HCT116 (cell line): Measurements from ENCODE around the gene ERC2. TPM values are rescaled to one million over a fixed set of nuclear protein-coding genes. Genes with fewer than 3 reads are reported as not detected.

ENCODE experiments used
- ATAC-seq: fragments of 200-7000 bp; cut with Tn5 transposase; 2 replicates; pipeline ENCODE4 v1.9.1; 2020; ENCODE audit warnings: mild to moderate bottlenecking, moderate library complexity
- BruUV-seq: library from RNA; stranded (reverse); fragments of 400-500 nt; replicated peaks from 2 replicates; lab custom pipeline; 2021; lab: Mats Ljungman, UMichigan
- CTCF ChIA-PET: fragments of 300-600 bp; sonication (Branson Sonifier 250); formaldehyde crosslinking; loops from one replicate; lab custom pipeline; 2021; ENCODE audit warnings: antibody characterized with exemption; lab: Charles Lee
- POLR2A ChIA-PET: fragments of 300-600, 350-600 bp; sonication (Branson Sonifier 250); formaldehyde crosslinking; loops from one replicate; lab custom pipeline; 2021; ENCODE audit warnings: antibody characterized with exemption; lab: Charles Lee
- RAD21 ChIA-PET, 2 experiments: fragments of 300-600 bp; sonication (Branson Sonifier 250); formaldehyde crosslinking; loops; one replicate each; lab custom pipeline; 2023; ENCODE audit warnings: low total read pairs in 2 of 2; ENCODE audit not compliant: uncharacterized antibody in 2 of 2, unreplicated experiment in 2 of 2, low non-redundant PET in 1 of 2; lab: Charles Lee
- DNase-seq: peaks from one replicate; pipeline ENCODE4 v3.0.0-alpha.2; 2010; ENCODE audit warnings: low read depth, low spot score
- H2AFZ ChIP-seq: fragments of 200-600 bp; shearing (Covaris generic), sonication (generic); 2 replicates; pipeline ENCODE4 v1.6.1; 2017; ENCODE audit warnings: low read depth, mixed run types, mixed read lengths, antibody characterized with exemption, low read length; ENCODE audit not compliant: poor library complexity, severe bottlenecking
- H3K27ac ChIP-seq: 2 replicates; pipeline ENCODE4 v1.5.1; 2012; ENCODE audit warnings: low read depth, low read length
- H3K27me3 ChIP-seq: fragments of 200-600 bp; sonication (generic); 2 replicates; pipeline ENCODE4 v1.6.1; 2016; ENCODE audit warnings: mixed run types, low read length, mixed read lengths; ENCODE audit not compliant: insufficient read depth
- H3K36me3 ChIP-seq, 2 experiments: fragments of 200-500 bp in 1 of 2; fragments of 200-600 bp in 1 of 2; sonication (Bioruptor generic) in 1 of 2; sonication (generic) in 1 of 2; 2 replicates each; pipeline versions ENCODE4 v1.5.1 to v1.6.1; 2014 to 2016; ENCODE audit warnings: low read length in 2 of 2, inconsistent platforms in 1 of 2, mixed read lengths in 1 of 2, mixed run types in 1 of 2; ENCODE audit not compliant: insufficient read depth in 2 of 2, control insufficient read depth in 1 of 2
- H3K4me1 ChIP-seq, 2 experiments: fragments of 200-600 bp in 1 of 2; sonication (generic) in 1 of 2; 2 replicates each; pipeline versions ENCODE4 v1.5.1 to v1.6.1; 2012 to 2017; ENCODE audit warnings: low read length in 2 of 2, inconsistent platforms in 1 of 2, mild to moderate bottlenecking in 1 of 2, mixed read lengths in 1 of 2, mixed run types in 1 of 2, moderate library complexity in 1 of 2; ENCODE audit not compliant: insufficient read depth in 2 of 2, control insufficient read depth in 1 of 2
- H3K4me2 ChIP-seq: fragments of 200-600 bp; sonication (generic); 2 replicates; pipeline ENCODE4 v1.6.1; 2017; ENCODE audit warnings: mixed run types, low read length, mixed read lengths
- H3K4me3 ChIP-seq, 2 experiments: fragments of 200-600 bp in 1 of 2; sonication (generic) in 1 of 2; replicated peaks in 1 of 2; 2 replicates each; pipeline ENCODE4 v1.5.1; 2011 to 2016; ENCODE audit warnings: low read length in 2 of 2, control low read depth in 1 of 2, low read depth in 1 of 2, mild to moderate bottlenecking in 1 of 2, mixed read lengths in 1 of 2, mixed run types in 1 of 2
- H3K79me2 ChIP-seq: fragments of 200-600 bp; sonication (generic); 2 replicates; pipeline ENCODE4 v1.6.1; 2017; ENCODE audit warnings: mild to moderate bottlenecking, mixed run types, low read length, moderate library complexity, mixed read lengths; ENCODE audit not compliant: insufficient read depth
- H3K9ac ChIP-seq: fragments of 200-600 bp; sonication (generic); 2 replicates; pipeline ENCODE4 v1.6.1; 2016; ENCODE audit warnings: low read length, mixed read lengths
- H3K9me2 ChIP-seq: fragments of 200-600 bp; sonication (generic), shearing (Covaris generic); 2 replicates; pipeline ENCODE4 v1.6.1; 2017; ENCODE audit warnings: mixed run types, mild to moderate bottlenecking, moderate library complexity; ENCODE audit not compliant: insufficient read depth
- H3K9me3 ChIP-seq, 2 experiments: fragments of 200-500 bp in 1 of 2; fragments of 200-600 bp in 1 of 2; sonication (Bioruptor generic) in 1 of 2; sonication (generic) in 1 of 2; 2 replicates each; pipeline ENCODE4 v1.6.1; 2014 to 2017; ENCODE audit warnings: low read length in 2 of 2, mixed read lengths in 2 of 2, inconsistent platforms in 1 of 2, low read depth in 1 of 2, mild to moderate bottlenecking in 1 of 2, mixed run types in 1 of 2, moderate library complexity in 1 of 2; ENCODE audit not compliant: control insufficient read depth in 1 of 2, insufficient read depth in 1 of 2
- H4K20me1 ChIP-seq: fragments of 200-600 bp; sonication (generic), shearing (Covaris generic); 2 replicates; pipeline ENCODE4 v1.6.1; 2017; ENCODE audit warnings: mixed run types, mild to moderate bottlenecking, moderate library complexity; ENCODE audit not compliant: insufficient read depth
- ATF3 ChIP-seq: IDR thresholded peaks from 2 replicates; pipeline ENCODE4 v1.6.1; 2012
- CBX3 ChIP-seq: IDR thresholded peaks from 2 replicates; pipeline ENCODE4 v1.6.1; 2012; ENCODE audit warnings: low read depth
- CEBPB ChIP-seq: IDR thresholded peaks from 2 replicates; pipeline ENCODE4 v1.6.1; 2012; ENCODE audit warnings: low read depth
- CTCF ChIP-seq, 3 experiments: fragments of 200-600 bp in 1 of 3; sonication (generic) in 1 of 3; IDR thresholded peaks in 2 of 3; conservative IDR thresholded peaks in 1 of 3; 2 replicates each; pipeline ENCODE4 v1.5.1; 2012 to 2017; ENCODE audit warnings: low read depth in 2 of 3, low read length in 2 of 3, antibody characterized with exemption in 1 of 3, borderline replicate concordance in 1 of 3, control low read depth in 1 of 3, mild to moderate bottlenecking in 1 of 3, mixed read lengths in 1 of 3, mixed run types in 1 of 3, moderate library complexity in 1 of 3; ENCODE audit not compliant: insufficient read depth in 1 of 3
- EGR1 ChIP-seq: IDR thresholded peaks from 2 replicates; pipeline ENCODE4 v1.6.1; 2012; ENCODE audit warnings: low read depth
- EZH2 ChIP-seq: fragments of 200-600 bp; sonication (generic); IDR thresholded peaks from 2 replicates; pipeline ENCODE4 v1.6.1; 2017; ENCODE audit warnings: antibody characterized with exemption, mixed run types
- JUND ChIP-seq: IDR thresholded peaks from 2 replicates; pipeline ENCODE4 v1.6.1; 2012
- MAX ChIP-seq: IDR thresholded peaks from 2 replicates; pipeline ENCODE4 v1.6.1; 2012
- RAD21 ChIP-seq: IDR thresholded peaks from 2 replicates; pipeline ENCODE4 v1.6.1; 2012; ENCODE audit warnings: low read depth, mild to moderate bottlenecking
- REST ChIP-seq: IDR thresholded peaks from 2 replicates; pipeline ENCODE4 v1.6.1; 2012; ENCODE audit warnings: low read depth
- SIN3A ChIP-seq: IDR thresholded peaks from 2 replicates; pipeline ENCODE4 v1.6.1; 2012; ENCODE audit warnings: low read depth
- SP1 ChIP-seq: IDR thresholded peaks from 2 replicates; pipeline ENCODE4 v1.6.1; 2012; ENCODE audit warnings: low read depth
- SRF ChIP-seq: IDR thresholded peaks from 2 replicates; pipeline ENCODE4 v1.6.1; 2012; ENCODE audit warnings: low read depth
- YY1 ChIP-seq: IDR thresholded peaks from 2 replicates; pipeline ENCODE4 v1.6.1; 2011; ENCODE audit warnings: low read length, low read depth, moderate library complexity, mild to moderate bottlenecking; ENCODE audit not compliant: insufficient replicate concordance; ENCODE audit errors: extremely low read depth
- ZBTB33 ChIP-seq: IDR thresholded peaks from 2 replicates; pipeline ENCODE4 v1.6.1; 2011; ENCODE audit warnings: mild to moderate bottlenecking, low read length, moderate library complexity; ENCODE audit not compliant: insufficient replicate concordance; ENCODE audit errors: extremely low read depth
- ZNF274 ChIP-seq: fragments of 200-500 bp; sonication (Bioruptor generic); IDR thresholded peaks from 2 replicates; pipeline ENCODE4 v1.6.1; 2014; ENCODE audit warnings: mild to moderate bottlenecking, low read depth, low read length, inconsistent platforms
- intact Hi-C: fragments of 100-400 bp; cut with micrococcal nuclease; formaldehyde crosslinking; loops from 2 replicates; pipeline ENCODE4 v1.10.0; 2022
- total RNA-seq: library from RNA; stranded (reverse); gene quantifications from one replicate; pipeline ENCODE4 v1.2.1, GENCODE V29; 2021; ENCODE audit not compliant: unreplicated experiment

Gene ERC2
- total RNA-seq, 1 experiment from 2014 or later: not detected

- no peak for DNase-seq
- BruUV-seq: no TSS peak
- H2AFZ ChIP-seq: no peak overlapping the region
- H3K79me2 ChIP-seq: no peaks in the 10 kb centered on the region
- intact Hi-C loops: no loop called here
- ATAC-seq: no peak
- no peaks in the 10 kb centered on the region for H4K20me1 ChIP-seq
- no peaks in the 10 kb centered on the region for H3K27me3 ChIP-seq
- H3K9ac ChIP-seq: no peak overlapping the region
- H3K36me3 ChIP-seq: no peaks in the 10 kb centered on the region
- no peaks in the 10 kb centered on the region for H3K9me2 ChIP-seq
- no peak for TF ChIP-seq ZNF274
- no peak for TF ChIP-seq SIN3A
- TF ChIP-seq RAD21: no peak
- no peak for TF ChIP-seq EGR1
- no peak for TF ChIP-seq CTCF (IDR thresholded peaks at IDR 0.05 in 2 of 3, conservative IDR thresholded peaks at IDR 0.05 in 1 of 3; ENCODE audit: borderline replicate concordance in 1 of 3, insufficient read depth in 1 of 3, low read depth in 2 of 3, low read length in 2 of 3)
- TF ChIP-seq SP1: no peak
- TF ChIP-seq MAX: no peak
- TF ChIP-seq CEBPB: no peak
- no peak for TF ChIP-seq CBX3
- TF ChIP-seq YY1: no peak
- no peak for TF ChIP-seq REST
- no peak for TF ChIP-seq JUND
- no peak for TF ChIP-seq ZBTB33
- no peak for TF ChIP-seq ATF3
- no peak for TF ChIP-seq EZH2
- no peak for TF ChIP-seq SRF
- H3K9me3 ChIP-seq: peaks cover 0 to 2% of the 10 kb centered on the region in 2 experiments; a peak in 1 of 4 replicates
- no peak overlapping the region for H3K4me2 ChIP-seq
- CTCF ChIA-PET: no interaction called here
- no peak overlapping the region for H3K27ac ChIP-seq
- RAD21 ChIA-PET: no interaction called here
- POLR2A ChIA-PET: no interaction called here
- H3K4me1 ChIP-seq: no peaks in the 10 kb centered on the region
- no peak overlapping the region for H3K4me3 ChIP-seq
Observed at GRCh38 chr3:55958605-55959004, 509.7 kb downstream of the ERC2 start.
